Cardiac fibroblast (primary cell): ENCODE results near the gene PTGFRN.
A peak's percentile ranks its signal among the peaks of the same experiment; 100 is the strongest.

Experiments used
- DNase-seq, 2 donors: peaks; one replicate each; pipeline versions ENCODE4 v3.0.0 to v3.0.0-alpha.2; 2010; ENCODE audit warnings: low read depth in 2 of 2
- H3K4me3 ChIP-seq, 2 donors: replicated peaks in 1 of 2; 1 replicate in 1 of 2; 2 replicates in 1 of 2; pipeline ENCODE4 v1.5.1; 2011; ENCODE audit warnings: low read depth in 2 of 2, low read length in 2 of 2, mild to moderate bottlenecking in 2 of 2, moderate library complexity in 1 of 2
- CTCF ChIP-seq: IDR thresholded peaks from one replicate; pipeline ENCODE4 v1.5.1; 2011; ENCODE audit warnings: low read depth, mild to moderate bottlenecking, low read length, inconsistent platforms

PTGFRN gene

DNA sequence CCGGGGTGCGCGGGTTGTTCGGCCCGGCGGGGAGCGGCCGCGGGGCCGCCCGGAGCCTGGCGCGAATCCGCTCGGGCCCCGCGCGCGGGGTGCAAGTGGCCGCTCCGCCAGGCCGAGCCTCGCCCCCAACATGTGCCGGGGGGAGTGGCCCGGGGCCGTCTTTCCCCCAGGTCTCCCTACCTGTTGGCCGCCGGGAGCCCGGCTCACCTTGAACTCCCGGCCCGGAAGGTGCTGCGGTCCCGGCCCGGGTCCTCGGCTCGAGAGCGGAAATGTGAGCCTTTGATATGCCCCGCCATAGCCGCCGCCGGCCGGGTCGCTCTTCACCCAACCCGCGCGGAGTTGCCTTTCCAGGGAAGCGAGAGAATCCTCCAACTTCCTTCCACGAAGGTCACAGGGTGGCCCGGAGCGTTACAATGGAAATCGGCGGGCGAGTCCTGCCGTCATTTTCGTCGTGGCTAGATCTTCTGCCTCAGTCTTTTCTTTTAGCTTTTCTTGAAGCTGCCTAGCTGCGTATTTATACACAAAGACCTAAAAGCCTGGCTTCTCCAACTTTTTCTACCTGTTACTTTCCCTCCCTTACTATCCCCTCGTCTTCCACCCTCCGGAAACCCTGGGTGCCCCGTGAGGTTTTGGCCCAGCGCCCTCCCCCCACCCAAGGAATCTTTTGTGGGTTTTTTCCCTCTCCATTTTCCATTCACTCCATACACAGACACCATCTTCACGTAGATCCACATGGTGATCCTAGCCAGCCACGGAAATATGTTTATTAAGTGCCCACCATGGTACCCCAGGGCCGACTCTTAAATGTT, 867 bp downstream of the PTGFRN start:
- H3K4me3 ChIP-seq, result peak overlapping the region; percentile 69 to 71
- TF ChIP-seq CTCF, result no peak
- DNase-seq, result peak in 1 of 2 donors; percentile 42

DNA sequence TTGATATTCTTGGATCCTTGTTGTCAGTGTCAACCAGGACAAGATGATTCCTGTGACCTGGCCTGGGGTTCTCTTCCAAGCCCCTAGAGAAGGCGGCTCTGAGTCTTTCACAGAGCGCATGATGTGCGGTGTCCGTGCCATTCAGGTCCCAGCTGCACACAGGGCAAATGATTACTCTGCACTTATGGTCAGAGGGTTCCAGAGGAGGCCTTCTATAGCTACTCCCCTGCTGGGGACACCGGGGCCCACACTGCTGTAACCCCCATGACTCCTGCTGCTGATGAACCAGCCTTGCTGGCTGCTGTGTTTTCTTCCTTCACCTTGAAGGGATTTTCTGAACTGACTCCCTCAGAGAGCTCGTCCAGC, 1.5 kb downstream of the PTGFRN start:
- TF ChIP-seq CTCF, result no peak
- no peak for DNase-seq
- peak overlapping the region; percentile 69 to 71 for H3K4me3 ChIP-seq

GRCh38 chr1:116911779-116912469, 2.2 kb downstream of the PTGFRN start:
- peak overlapping the region in 1 of 2 donors; percentile 69 for H3K4me3 ChIP-seq
- no peak for DNase-seq
- no peak for TF ChIP-seq CTCF

DNA sequence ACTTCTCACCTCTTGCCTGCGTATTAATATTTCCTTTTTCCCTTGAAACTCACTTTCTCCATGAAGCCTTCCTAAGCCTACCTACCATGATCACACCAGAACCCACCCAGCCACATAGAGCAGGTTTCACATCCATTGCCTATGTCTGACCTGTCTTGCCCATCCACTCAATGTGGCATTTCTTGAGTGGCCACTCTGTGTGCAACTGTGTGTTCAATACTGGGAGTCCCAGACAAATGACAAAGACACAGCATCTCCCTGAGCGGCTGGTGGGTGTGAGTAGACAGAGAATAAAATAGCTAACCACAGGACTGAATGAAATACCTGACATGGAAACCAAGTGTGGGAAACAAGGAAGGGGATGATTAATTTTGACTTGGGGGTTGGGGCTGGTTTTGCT, 3.1 kb downstream of the PTGFRN start:
- H3K4me3 ChIP-seq, result no peak overlapping the region
- DNase-seq, result no peak
- TF ChIP-seq CTCF, result no peak

GRCh38 chr1:116913941-116914340, 4.2 kb downstream of the PTGFRN start:
- no peak overlapping the region for H3K4me3 ChIP-seq
- DNase-seq, result no peak
- TF ChIP-seq CTCF, result no peak

DNA sequence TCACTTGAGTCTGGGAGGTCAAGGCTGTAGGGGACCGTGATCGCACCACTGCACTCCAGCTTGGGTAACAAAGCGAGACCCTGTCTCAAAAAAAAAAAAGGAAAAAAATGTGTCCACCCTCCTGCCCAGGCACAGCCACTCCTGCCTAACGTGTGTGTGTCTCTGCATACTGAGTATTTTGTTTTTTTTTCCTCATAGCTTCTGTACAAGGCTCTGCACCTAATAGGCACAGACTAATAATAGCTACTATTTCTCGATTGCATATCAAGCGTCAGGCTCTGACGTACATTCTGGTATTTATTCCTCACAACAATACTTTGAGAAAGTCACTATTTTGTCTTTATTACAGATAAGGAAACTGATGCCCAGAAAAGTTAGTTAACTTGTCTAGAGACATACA, 5.0 kb downstream of the PTGFRN start:
- no peak for DNase-seq
- no peak overlapping the region for H3K4me3 ChIP-seq
- TF ChIP-seq CTCF, result no peak
